Parathyroid adenoma (tissue), 2 donors: ENCODE results near the gene FBXO11.
A peak's percentile ranks its signal among the peaks of the same experiment; 100 is the strongest.

Source experiments
- H2AFZ ChIP-seq: fragments of 300-600 bp; sonication (generic); one replicate; pipeline ENCODE4 v1.7.0; 2017; ENCODE audit warnings: antibody characterized with exemption, mild to moderate bottlenecking
- H3K27ac ChIP-seq: fragments of 300-600 bp; sonication (generic); one replicate; pipeline ENCODE4 v1.7.0; 2017
- H3K27me3 ChIP-seq: fragments of 300-600 bp; sonication (generic); one replicate; pipeline ENCODE4 v1.7.0; 2017; ENCODE audit warnings: low read length; ENCODE audit not compliant: control insufficient read depth, insufficient read depth
- H3K36me3 ChIP-seq: fragments of 300-600 bp; sonication (generic); one replicate; pipeline ENCODE4 v1.7.0; 2017; ENCODE audit warnings: low read length; ENCODE audit not compliant: control insufficient read depth, insufficient read depth
- H3K4me1 ChIP-seq: fragments of 300-600 bp; sonication (generic); one replicate; pipeline ENCODE4 v1.7.0; 2017; ENCODE audit warnings: control low read depth
- H3K4me2 ChIP-seq: fragments of 300-600 bp; sonication (generic); one replicate; pipeline ENCODE4 v1.7.0; 2017; ENCODE audit warnings: low read length
- H3K4me3 ChIP-seq: fragments of 300-600 bp; sonication (generic); one replicate; pipeline ENCODE4 v1.7.0; 2017; ENCODE audit warnings: low read depth, low read length
- H3K79me2 ChIP-seq: fragments of 300-600 bp; sonication (generic); one replicate; pipeline ENCODE4 v1.7.0; 2017; ENCODE audit warnings: control low read depth
- H3K9ac ChIP-seq: fragments of 300-600 bp; sonication (generic); one replicate; pipeline ENCODE4 v1.7.0; 2017; ENCODE audit warnings: mild to moderate bottlenecking
- H3K9me3 ChIP-seq: fragments of 300-600 bp; sonication (generic); one replicate; pipeline ENCODE4 v1.7.0; 2017; ENCODE audit warnings: low read length; ENCODE audit not compliant: control insufficient read depth
- CTCF ChIP-seq: fragments of 300-600 bp; sonication (generic); IDR thresholded peaks from one replicate; pipeline ENCODE4 v1.7.0; 2017; ENCODE audit warnings: antibody characterized with exemption, mild to moderate bottlenecking
- donor health status: primary hyperparathyroidism.

Gene FBXO11

DNA sequence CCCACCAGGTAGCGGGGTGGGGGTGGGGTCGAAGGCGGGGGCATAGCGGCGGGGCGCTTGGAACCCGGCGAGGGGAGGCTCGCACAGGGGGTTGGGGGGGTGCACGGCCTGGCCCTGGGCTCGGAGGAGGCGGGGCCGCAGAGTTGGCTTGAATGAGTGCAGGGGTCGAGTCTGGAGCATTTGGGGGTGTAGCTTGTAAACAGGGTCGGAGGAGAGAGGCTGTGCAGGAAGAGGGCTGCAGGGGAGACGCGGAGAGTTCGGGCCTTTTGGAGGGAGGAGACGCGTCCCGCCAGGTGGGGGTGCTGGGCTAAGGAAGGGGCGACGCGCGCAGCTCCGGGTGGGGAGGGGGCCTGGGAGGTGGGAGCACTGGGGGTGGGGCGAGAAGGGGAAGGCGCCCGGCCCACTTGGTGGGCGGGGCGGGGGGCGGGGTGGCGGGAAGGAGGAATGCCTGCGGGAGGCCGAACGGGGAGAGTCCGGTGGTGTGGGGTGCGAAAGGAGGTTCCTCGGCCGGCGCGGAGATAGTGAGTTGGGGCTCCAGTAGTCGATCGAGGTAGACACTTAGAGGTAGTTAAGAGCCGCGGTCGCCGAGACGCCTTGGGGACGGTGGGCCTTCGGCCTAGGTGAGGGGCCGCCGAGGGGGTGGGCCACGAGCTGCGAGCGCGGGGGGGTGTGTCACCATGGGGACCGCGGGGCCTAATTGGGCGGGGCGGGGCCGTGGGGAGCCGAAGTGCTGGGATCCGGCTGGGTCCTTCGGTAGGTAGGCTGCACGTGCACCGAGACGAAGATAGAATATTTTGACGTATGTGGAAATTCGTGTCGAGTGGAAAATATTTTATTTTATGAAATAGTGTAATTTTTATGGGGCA lies 122.6 kb downstream of the FBXO11 start:
- H3K79me2 ChIP-seq = peaks cover 28% of the 10 kb centered on the region

DNA sequence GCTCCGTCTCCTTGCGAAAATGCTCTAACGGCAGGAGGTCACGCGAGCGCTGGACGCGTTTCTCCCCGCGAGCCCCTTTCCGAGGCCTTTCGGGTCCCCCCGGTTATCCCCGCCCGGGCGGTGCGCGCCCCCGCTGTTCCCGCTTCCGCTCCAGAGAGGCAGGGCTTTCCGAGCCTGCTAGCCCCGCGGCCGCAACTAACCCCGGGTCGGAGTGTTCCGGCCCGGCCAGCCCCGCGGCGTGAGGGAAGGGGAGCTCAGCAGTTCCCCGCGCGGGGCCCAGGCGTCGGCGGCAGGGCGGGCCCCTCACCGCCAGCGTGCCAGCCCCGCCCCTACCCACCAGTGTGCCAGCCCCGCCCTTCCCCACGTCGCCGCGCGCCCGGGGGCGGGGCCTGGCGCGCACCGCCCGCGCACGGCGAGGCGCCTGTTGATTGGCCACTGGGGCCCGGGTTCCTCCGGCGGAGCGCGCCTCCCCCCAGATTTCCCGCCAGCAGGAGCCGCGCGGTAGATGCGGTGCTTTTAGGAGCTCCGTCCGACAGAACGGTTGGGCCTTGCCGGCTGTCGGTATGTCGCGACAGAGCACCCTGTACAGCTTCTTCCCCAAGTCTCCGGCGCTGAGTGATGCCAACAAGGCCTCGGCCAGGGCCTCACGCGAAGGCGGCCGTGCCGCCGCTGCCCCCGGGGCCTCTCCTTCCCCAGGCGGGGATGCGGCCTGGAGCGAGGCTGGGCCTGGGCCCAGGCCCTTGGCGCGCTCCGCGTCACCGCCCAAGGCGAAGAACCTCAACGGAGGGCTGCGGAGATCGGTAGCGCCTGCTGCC lies 123.4 kb downstream of the FBXO11 start, which contains the start of gene MSH6:
Gene MSH6 (plus strand): TSS at position 475 of the 815 bp plus-strand sequence. CDS start 89 bp downstream, at position 564.
- Histone ChIP-seq H3K79me2 (peaks cover 26% of the 10 kb centered on the region), H3K4me3 (peak within 1 kb of the TSS; percentile 84), H2AFZ (peak within 1 kb of the TSS; percentile 100), H3K4me1 (peaks cover 6% of the 10 kb centered on the region), H3K4me2 (peak within 1 kb of the TSS; percentile 97), H3K27ac (peak within 1 kb of the TSS; percentile 80), H3K27me3 (no peaks in the 10 kb centered on the region), H3K36me3 (no peaks in the 10 kb centered on the region), H3K9me3 (no peaks in the 10 kb centered on the region), H3K9ac (peak within 1 kb of the TSS; percentile 2)
- no peak for TF ChIP-seq CTCF

More for the DNA sequence above, 122.6 kb downstream of the FBXO11 start:
- Histone ChIP-seq H3K27ac (peak overlapping the region; percentile 55), H2AFZ (peak overlapping the region; percentile 68), H3K9me3 (no peaks in the 10 kb centered on the region), H3K4me3 (peak overlapping the region; percentile 84), H3K4me2 (peak overlapping the region; percentile 97), H3K36me3 (no peaks in the 10 kb centered on the region), H3K9ac (peak overlapping the region; percentile 2), H3K27me3 (no peaks in the 10 kb centered on the region), H3K4me1 (peaks cover 6% of the 10 kb centered on the region)
- no peak for TF ChIP-seq CTCF

- Histone ChIP-seq H3K27me3 (no peaks in the 10 kb centered on the region), H3K4me1 (peaks cover 6% of the 10 kb centered on the region), H3K79me2 (peaks cover 22% of the 10 kb centered on the region), H3K9me3 (no peaks in the 10 kb centered on the region), H3K4me2 (peak overlapping the region; percentile 80), H3K4me3 (peak overlapping the region; percentile 84), H3K36me3 (no peaks in the 10 kb centered on the region), H2AFZ (peak overlapping the region; percentile 100), H3K9ac (no peak overlapping the region), H3K27ac (peak overlapping the region; percentile 80)
- no peak for TF ChIP-seq CTCF
Observed at GRCh38 chr2:47782381-47782670, 124.0 kb downstream of the FBXO11 start.

DNA sequence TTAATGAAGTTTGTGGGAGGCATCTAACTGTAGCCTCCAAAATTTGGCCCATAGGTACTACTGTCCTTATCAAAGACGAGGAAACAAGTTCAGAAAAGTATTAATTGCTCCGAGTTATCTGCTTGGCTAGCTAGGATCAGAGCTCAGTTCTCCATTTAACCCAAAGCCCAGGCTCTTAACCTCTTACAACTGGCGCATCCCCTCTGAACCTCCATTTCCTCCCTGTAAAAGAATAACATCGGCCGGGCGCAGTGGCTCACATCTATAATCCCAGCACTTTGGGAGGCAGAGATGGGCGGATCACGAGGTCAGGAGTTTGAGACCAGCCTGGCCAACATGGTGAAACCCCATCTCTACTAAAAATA lies 126.9 kb downstream of the FBXO11 start:
- Histone ChIP-seq H3K36me3 (no peaks in the 10 kb centered on the region), H3K79me2 (no peaks in the 10 kb centered on the region), H3K4me1 (peaks cover 3% of the 10 kb centered on the region), H3K27ac (no peak overlapping the region), H3K27me3 (no peaks in the 10 kb centered on the region), H3K9me3 (no peaks in the 10 kb centered on the region), H3K4me3 (no peak overlapping the region), H3K9ac (no peak overlapping the region), H2AFZ (no peak overlapping the region), H3K4me2 (no peak overlapping the region)
- TF ChIP-seq CTCF = no peak
